Tibial nerve (tissue), 4 donors: ENCODE data around the gene ADRB1. TPM values are rescaled to one million over a fixed set of nuclear protein-coding genes. Genes with fewer than 3 reads are reported as not detected.

Source experiments
- DNase-seq, 2 donors: peaks; one replicate each; pipeline ENCODE4 v3.0.0-alpha.2; 2019; ENCODE audit warnings: low spot score in 2 of 2
- H3K27ac ChIP-seq, 4 donors: fragments of 200-600 bp; sonication (generic) in 3 of 4; one replicate each; pipeline ENCODE4 v1.5.1; 2017 to 2019; ENCODE audit warnings: mild to moderate bottlenecking in 1 of 4
- H3K27me3 ChIP-seq, 2 donors: fragments of 200-600 bp; sonication (generic) in 1 of 2; one replicate each; pipeline versions ENCODE4 v1.5.1 to v1.6.0; 2017 to 2019
- H3K36me3 ChIP-seq, 3 donors: fragments of 200-600 bp; sonication (generic); one replicate each; pipeline ENCODE4 v1.5.1; 2018 to 2019
- H3K4me1 ChIP-seq, 4 donors: fragments of 200-600 bp; sonication (generic) in 3 of 4; one replicate each; pipeline ENCODE4 v1.5.1; 2017 to 2019
- H3K4me3 ChIP-seq, 4 donors: fragments of 200-600 bp; sonication (generic) in 3 of 4; one replicate each; pipeline ENCODE4 v1.5.1; 2017 to 2019; ENCODE audit warnings: mild to moderate bottlenecking in 1 of 4, moderate library complexity in 1 of 4
- H3K9me3 ChIP-seq, 4 donors: fragments of 200-600 bp; sonication (generic) in 3 of 4; one replicate each; pipeline ENCODE4 v1.5.1; 2017 to 2019
- CTCF ChIP-seq, 5 experiments: fragments of 200-600 bp in 3 of 5; fragments of 450-650 bp in 2 of 5; sonication (generic) in 3 of 5; IDR thresholded peaks; one replicate each; pipeline ENCODE4 v1.5.1; 2016 to 2019; ENCODE audit warnings: antibody characterized with exemption in 5 of 5, mild to moderate bottlenecking in 3 of 5, moderate library complexity in 2 of 5
- EP300 ChIP-seq, 2 donors: sonication (generic); formaldehyde crosslinking; IDR thresholded peaks; one replicate each; pipeline ENCODE4 v1.6.1; 2017; ENCODE audit warnings: antibody characterized with exemption in 2 of 2, mild to moderate bottlenecking in 1 of 2
- POLR2A ChIP-seq, 2 donors: fragments of 450-650 bp; IDR thresholded peaks; one replicate each; pipeline ENCODE4 v1.6.1; 2017; ENCODE audit warnings: antibody characterized with exemption in 2 of 2, mild to moderate bottlenecking in 2 of 2, moderate library complexity in 2 of 2
- whole genome bisulfite sequencing, 2 donors: methylation state at CpG; one replicate each; pipeline ENCODE4 v1.1.5; 2018; 5-methylcytosine and 5-hydroxymethylcytosine counted together
- total RNA-seq, 4 donors: library from RNA; depleted of rRNA; stranded (reverse); fragments of >200 nt; gene quantifications; one replicate each; pipeline ENCODE4 v1.1.0, GENCODE V29; 2016

Gene ADRB1
- total RNA-seq, 4 donors from 2014 or later: 0.30 to 1.4 (median 1.1) TPM

GRCh38 chr10:114030140-114030539, 13.5 kb upstream of the ADRB1 start:
- peaks cover 0 to 6% (median 0%) of the 10 kb centered on the region in 4 donors for H3K4me1 ChIP-seq
- WGBS, 2 donors: 88 to 93% methylated on average over 5 to 6 of the region's 6 CpGs
- H3K27me3 ChIP-seq: no peaks in the 10 kb centered on the region
- DNase-seq: no peak
- H3K36me3 ChIP-seq: no peaks in the 10 kb centered on the region
- H3K27ac ChIP-seq: no peak overlapping the region
- TF ChIP-seq CTCF (IDR thresholded peaks at IDR 0.05) (no peak), EP300 (IDR thresholded peaks at IDR 0.05) (no peak), POLR2A (IDR thresholded peaks at IDR 0.05) (no peak)
- H3K9me3 ChIP-seq: no peaks in the 10 kb centered on the region
- no peak overlapping the region for H3K4me3 ChIP-seq

GRCh38 chr10:114031073-114031972, 12.3 kb upstream of the ADRB1 start:
- H3K36me3 ChIP-seq: no peaks in the 10 kb centered on the region
- 81 to 93% methylated on average over 6 of the region's 6 CpGs for WGBS, 2 donors
- no peak for TF ChIP-seq CTCF (IDR thresholded peaks at IDR 0.05)
- no peak for TF ChIP-seq POLR2A (IDR thresholded peaks at IDR 0.05)
- no peak for TF ChIP-seq EP300 (IDR thresholded peaks at IDR 0.05)
- no peaks in the 10 kb centered on the region for H3K9me3 ChIP-seq
- H3K27ac ChIP-seq: no peak overlapping the region
- no peak for DNase-seq
- peaks cover 0 to 5% (median 0%) of the 10 kb centered on the region in 4 donors for H3K4me1 ChIP-seq
- H3K27me3 ChIP-seq: no peaks in the 10 kb centered on the region
- H3K4me3 ChIP-seq: no peak overlapping the region

GRCh38 chr10:114033566-114033965, 10.1 kb upstream of the ADRB1 start:
- 51 to 53% methylated on average over 3 of the region's 3 CpGs for WGBS, 2 donors
- no peak for TF ChIP-seq EP300 (IDR thresholded peaks at IDR 0.05)
- no peak for TF ChIP-seq POLR2A (IDR thresholded peaks at IDR 0.05)
- TF ChIP-seq CTCF (IDR thresholded peaks at IDR 0.05): no peak

GRCh38 chr10:114034923-114035645, 8.6 kb upstream of the ADRB1 start:
- Histone ChIP-seq H3K27me3 (peaks cover 0 to 9% of the 10 kb centered on the region in 2 donors), H3K4me1 (no peaks in the 10 kb centered on the region), H3K27ac (no peak overlapping the region), H3K4me3 (no peak overlapping the region), H3K9me3 (no peaks in the 10 kb centered on the region), H3K36me3 (no peaks in the 10 kb centered on the region)
- no peak for DNase-seq
- no peak for TF ChIP-seq POLR2A (IDR thresholded peaks at IDR 0.05)
- TF ChIP-seq CTCF (IDR thresholded peaks at IDR 0.05): no peak
- TF ChIP-seq EP300 (IDR thresholded peaks at IDR 0.05): no peak
- WGBS, 2 donors: 82 to 88% methylated on average over 12 of the region's 12 CpGs

More at GRCh38 chr10:114033566-114033965, 10.1 kb upstream of the ADRB1 start:
- H3K36me3 ChIP-seq: no peaks in the 10 kb centered on the region
- no peaks in the 10 kb centered on the region for H3K9me3 ChIP-seq
- H3K27me3 ChIP-seq: no peaks in the 10 kb centered on the region
- DNase-seq: no peak
- no peak overlapping the region for H3K27ac ChIP-seq
- no peak overlapping the region for H3K4me3 ChIP-seq
- H3K4me1 ChIP-seq: no peaks in the 10 kb centered on the region

- 78 to 90% methylated on average over 5 of the region's 5 CpGs for WGBS, 2 donors
- no peak for TF ChIP-seq CTCF (IDR thresholded peaks at IDR 0.05)
- no peak for TF ChIP-seq EP300 (IDR thresholded peaks at IDR 0.05)
- no peak for TF ChIP-seq POLR2A (IDR thresholded peaks at IDR 0.05)
- H3K27ac ChIP-seq: no peak overlapping the region
- peaks cover 0 to 13% of the 10 kb centered on the region in 2 donors for H3K27me3 ChIP-seq
- no peak for DNase-seq
- H3K9me3 ChIP-seq: no peaks in the 10 kb centered on the region
- H3K36me3 ChIP-seq: no peaks in the 10 kb centered on the region
- no peaks in the 10 kb centered on the region for H3K4me1 ChIP-seq
- H3K4me3 ChIP-seq: no peak overlapping the region
These were observed 7.9 kb upstream of the ADRB1 start for GRCh38 chr10:114035791-114036190.
